ENCODE results near the gene FGD3. TPM values are rescaled to one million over a fixed set of nuclear protein-coding genes. Genes with fewer than 3 reads are reported as not detected.

FGD3 gene
- total RNA-seq, 2 donors from 2014 or later = 3.6 to 4.3 TPM

- no peak for DNase-seq
- ATAC-seq = no peak
- intact Hi-C loops (cut with DNase I, micrococcal nuclease) = no loop called here
Observed at GRCh38 chr9:93079371-93079770, 132.0 kb downstream of the FGD3 start.

- DNase-seq = no peak
- intact Hi-C loops (cut with DNase I, micrococcal nuclease) = no loop called here
- no peak for ATAC-seq
Observed at GRCh38 chr9:93080406-93080805, 133.1 kb downstream of the FGD3 start.

- ATAC-seq (no peak), DNase-seq (no peak)
- intact Hi-C loops (cut with DNase I, micrococcal nuclease) = no loop called here
Observed at GRCh38 chr9:93081081-93081529, 133.8 kb downstream of the FGD3 start.

GRCh38 chr9:93081931-93082330 is 134.6 kb downstream of the FGD3 start:
- ATAC-seq (no peak), DNase-seq (no peak)
- intact Hi-C loops (cut with DNase I, micrococcal nuclease) = no loop called here

GRCh38 chr9:93082841-93083411 is 135.6 kb downstream of the FGD3 start:
- ATAC-seq = no peak
- DNase-seq = no peak
- intact Hi-C loops (cut with DNase I, micrococcal nuclease) = no loop called here

- no peak for ATAC-seq
- DNase-seq = no peak
- intact Hi-C loops (cut with DNase I, micrococcal nuclease) = no loop called here
Observed at GRCh38 chr9:93083592-93084470, 136.5 kb downstream of the FGD3 start.

GRCh38 chr9:93084471-93084881 is 137.2 kb downstream of the FGD3 start:
- ATAC-seq (no peak), DNase-seq (no peak)
- intact Hi-C loops (cut with DNase I, micrococcal nuclease) = no loop called here

GRCh38 chr9:93085676-93086075 is 138.4 kb downstream of the FGD3 start:
- no peak for ATAC-seq

More at GRCh38 chr9:93085676-93086075, 138.4 kb downstream of the FGD3 start:
- DNase-seq = no peak
- intact Hi-C loops (cut with DNase I, micrococcal nuclease) = no loop called here

Other genes starting within 250 kb of the FGD3 start
- 10 to 100 TPM in 1 of 2 donors, 1 to 10 TPM in 1; 6.2 to 12.9 TPM for gene BICD2, start 182.7 kb upstream of the FGD3 start, total RNA-seq
- gene ZNF484, start 69.5 kb upstream of the FGD3 start, total RNA-seq = 1 to 10 TPM; 5.1 to 6.0 TPM
- 1 to 10 TPM in 1 of 2 donors, under 1 TPM in 1; 0.95 to 2.0 TPM for gene SUSD3, start 111.2 kb downstream of the FGD3 start, total RNA-seq
- 10 to 100 TPM; 41.5 to 62.2 TPM for gene CARD19, start 148.7 kb downstream of the FGD3 start, total RNA-seq
- gene NINJ1, start 186.7 kb downstream of the FGD3 start, total RNA-seq = 10 to 100 TPM; 17.7 to 30.8 TPM
- gene WNK2, start 236.6 kb downstream of the FGD3 start, total RNA-seq = 100 to 1,000 TPM; 161 to 279 TPM

Measured in left colon (tissue), 2 donors.